Measurements from ENCODE around the gene SECISBP2.

The SECISBP2 gene

DNA sequence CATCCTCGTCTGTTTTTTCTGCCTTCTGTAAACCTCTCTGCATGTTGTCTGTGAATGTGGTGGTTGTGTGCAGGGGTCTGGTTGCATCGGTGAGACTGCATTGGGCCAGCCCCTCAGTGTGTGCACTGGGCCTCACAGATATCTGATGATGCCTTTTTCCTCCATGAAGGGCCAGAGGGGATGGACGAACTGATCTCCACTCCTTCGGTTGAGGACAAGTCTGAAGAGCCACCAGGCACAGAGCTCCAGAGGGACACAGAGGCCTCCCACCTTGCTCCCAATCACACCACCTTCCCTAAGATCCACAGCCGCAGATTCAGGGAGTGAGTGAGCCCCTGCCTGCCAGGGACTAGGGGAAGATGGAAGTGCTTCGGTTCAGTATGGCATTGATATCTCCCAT is 31.3 kb downstream of the SECISBP2 start:
- no peak for DNase-seq

DNA sequence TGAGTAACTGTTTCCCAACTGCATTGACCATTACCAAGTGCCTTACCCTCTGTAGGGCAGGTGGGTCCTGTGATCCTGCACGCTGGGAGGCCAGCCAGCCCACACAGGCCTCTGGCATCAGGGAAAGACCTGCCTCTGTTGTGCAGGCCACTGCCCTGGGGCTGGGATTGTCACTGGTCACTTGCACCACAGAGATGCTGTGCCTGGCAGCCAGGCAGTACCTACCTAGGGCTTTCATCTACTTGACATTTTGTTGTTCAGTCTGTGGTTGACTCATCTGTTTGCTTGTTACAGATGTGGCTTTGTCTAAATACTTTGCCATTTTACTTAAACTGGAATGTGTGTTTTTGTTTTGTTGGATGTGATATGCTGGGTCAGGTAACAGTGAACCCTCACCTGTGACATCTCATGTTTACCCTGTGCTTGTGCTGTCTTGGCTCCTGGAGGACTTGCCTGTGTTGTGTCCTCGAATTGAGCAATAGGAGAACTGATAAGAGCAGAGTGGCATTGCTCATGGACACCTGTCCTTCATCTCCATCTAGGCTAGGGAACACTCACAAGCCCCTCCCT is 32.8 kb downstream of the SECISBP2 start:
- no peak for DNase-seq

DNA sequence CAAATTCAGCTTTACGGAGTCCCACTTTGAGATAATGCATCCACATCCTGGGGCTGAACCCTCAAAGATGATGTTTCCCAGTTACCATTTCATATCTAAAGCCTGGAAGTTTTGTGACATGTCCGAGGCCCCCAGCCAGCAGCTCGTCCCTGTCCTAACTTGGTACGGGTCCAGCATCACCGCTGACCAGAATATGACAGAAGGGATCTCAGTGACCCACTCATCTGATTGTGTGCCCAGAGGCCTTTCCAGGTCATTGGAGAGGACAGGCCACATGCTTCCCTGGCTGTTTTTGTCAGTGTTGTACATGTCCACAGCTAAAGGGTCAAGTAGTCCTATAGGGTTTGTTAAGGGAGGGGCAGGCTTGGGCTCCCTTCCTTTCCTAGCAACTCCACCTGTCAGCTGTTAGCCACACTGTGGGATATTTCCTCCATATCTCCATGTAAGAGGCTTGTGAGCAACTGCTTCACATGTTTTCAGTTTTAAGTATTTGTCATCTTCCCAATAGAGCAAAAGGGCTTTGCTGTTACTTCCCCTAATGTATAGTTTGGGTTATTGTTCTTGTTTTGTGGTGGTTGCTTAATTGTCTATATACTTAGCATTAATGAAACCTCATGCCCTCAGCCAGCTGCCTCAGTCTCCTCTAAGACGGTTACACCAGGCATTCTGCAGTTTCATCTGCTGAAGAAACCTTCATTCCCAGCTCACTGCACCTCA is 33.4 kb downstream of the SECISBP2 start:
- no peak for DNase-seq

DNA sequence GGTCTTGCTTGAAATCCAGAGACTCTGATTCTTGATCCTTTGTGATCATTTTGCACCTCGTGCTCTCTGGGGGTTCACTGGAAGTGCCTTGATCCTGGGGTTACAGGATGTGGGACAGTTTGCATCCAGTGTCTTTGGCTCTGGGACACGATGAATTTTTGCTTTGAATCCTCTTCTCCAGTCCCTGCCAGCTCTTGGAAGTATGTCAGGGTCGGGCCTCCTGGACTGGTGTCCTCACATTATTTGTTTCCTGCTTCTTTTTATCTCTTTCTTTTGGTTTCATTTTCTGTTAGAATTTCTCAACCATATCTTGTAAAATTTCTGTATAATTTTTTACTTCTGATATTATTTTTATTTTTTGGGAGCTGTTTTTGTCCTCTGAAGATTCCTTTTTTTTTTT is 34.2 kb downstream of the SECISBP2 start:
- DNase-seq: no peak

DNA sequence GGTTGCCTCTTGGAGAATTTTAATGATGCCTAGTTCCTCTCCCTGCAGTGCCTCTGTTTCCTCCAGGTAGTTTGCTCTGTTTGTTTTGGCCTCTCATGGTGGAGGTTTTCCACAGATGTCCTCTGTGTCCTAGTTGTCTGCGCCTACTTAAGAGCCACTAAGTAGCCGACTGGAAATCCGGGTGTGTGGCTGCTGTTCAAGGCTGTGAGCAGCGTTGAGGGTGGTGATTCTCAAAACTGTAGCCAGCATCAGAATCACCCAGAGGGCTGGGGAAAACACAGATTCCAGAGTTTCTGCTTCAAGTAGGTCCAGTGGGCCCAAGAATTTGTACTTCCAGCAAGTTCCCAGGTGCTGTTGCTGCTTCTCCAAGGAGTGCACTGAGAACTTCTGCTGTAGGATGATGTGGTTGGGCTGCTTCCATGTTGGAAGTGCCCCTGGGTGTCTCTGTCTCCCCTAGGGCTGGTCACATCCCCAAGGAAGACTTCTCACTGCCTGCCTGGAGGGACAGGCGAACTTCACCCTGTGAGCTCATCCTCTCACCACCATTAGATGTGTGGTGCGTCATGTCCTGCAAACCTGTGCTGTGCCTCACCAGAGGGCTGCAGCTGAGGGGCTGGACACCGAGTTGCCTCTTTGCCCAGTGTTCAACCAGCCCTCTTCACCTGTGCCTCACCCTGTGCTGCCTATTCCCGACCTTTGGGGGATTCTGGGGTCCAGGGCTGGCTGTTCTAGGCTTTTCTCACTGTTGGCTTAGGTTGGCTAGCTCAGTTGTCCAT is 34.8 kb downstream of the SECISBP2 start:
- no peak for DNase-seq

DNA sequence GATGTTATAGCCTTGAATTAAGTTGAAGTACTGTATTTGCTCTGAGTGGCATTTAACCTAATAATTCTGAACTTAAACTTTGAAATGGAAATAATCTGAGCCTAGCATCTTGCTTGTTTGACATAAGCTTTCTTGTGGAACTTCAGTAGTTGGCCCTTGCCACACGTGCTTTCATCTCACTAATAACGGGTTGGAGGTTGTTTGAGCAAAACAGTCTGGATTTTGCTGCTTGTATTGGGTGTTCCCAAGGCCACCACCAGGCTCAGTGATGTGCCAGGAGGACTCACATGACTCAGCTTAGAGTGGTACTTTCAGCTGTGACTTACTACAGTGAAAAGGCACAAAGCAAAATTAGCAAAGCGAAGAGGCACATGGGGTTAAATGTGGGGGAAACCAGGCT is 35.7 kb downstream of the SECISBP2 start:
- DNase-seq: no peak

GRCh38 chr9:89354471-89354870 is 36.2 kb downstream of the SECISBP2 start:
- DNase-seq: no peak

GRCh38 chr9:89356782-89357181 is 38.5 kb downstream of the SECISBP2 start:
- no peak for DNase-seq

GRCh38 chr9:89357331-89358197 is 39.3 kb downstream of the SECISBP2 start:
- no peak for DNase-seq

DNA sequence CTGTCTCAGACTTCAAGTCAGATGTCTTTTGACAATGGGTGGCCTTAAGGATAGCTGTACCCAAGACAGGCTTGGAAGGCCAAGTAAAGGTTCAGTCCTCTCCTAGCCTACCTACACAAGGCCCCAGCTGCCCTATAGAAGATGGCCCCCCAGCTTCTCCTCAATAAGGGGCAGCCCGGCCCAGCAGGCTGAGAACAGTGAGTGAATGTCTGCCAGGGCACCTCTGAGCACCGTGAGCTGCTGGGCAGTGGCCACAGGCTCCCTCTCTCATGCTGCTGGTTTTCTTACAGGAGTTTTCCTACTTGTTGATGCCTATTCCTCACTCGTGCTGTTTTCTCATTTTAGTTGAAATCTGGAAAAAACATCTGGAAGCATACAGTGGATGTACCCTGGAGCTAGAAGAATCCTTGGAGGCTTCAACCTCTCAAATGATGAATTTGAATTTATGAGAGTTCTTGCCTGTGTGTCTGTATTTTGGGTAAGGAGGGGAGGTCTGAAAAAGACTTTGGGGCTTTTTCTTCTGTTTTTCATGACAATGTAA is 40.1 kb downstream of the SECISBP2 start:
- DNase-seq: no peak

DNA sequence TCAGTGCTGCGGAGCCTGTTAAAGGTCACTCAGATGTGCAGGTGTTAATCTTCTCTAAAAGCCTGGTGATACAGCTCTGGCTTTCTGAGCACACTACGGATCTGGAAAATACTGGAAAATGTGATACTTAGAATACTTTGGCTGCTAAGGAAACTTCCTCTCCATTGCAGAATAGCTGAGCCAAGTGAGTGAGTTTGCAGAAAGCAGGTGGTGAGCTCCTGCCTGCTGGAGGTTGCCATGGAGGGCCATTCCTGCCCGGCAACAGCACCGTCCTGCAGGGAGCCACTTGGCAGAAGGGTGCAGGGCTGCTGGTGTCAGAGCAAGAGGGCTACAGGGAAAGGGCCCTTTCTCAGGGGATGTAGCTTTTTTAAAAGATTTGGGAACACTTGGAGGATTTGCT is 40.7 kb downstream of the SECISBP2 start:
- no peak for DNase-seq

DNA sequence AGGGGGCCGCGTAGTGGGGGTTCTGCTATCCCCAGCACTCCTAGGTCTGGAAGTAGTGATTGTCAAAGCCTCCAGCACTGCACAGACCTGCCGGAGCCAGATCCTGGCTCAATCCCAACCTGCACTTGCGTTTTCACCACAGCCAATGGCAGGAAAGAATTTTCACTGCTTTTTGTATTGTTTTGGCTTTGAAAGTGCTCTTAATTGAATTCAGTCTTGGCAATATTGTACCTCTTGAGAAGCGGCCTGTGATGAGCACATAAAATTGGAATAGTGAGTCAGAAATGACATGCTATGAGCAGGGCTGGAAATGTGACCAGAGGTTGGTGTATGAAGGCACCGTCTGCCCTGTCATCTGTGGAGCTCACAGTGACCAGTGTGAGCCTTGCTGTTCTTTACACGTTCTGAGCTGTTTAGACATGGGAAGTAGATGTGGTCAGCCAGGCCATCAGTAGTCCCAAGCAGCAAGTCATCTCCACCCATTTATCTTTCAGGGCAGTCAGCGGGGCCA is 41.5 kb downstream of the SECISBP2 start:
- no peak for DNase-seq

GRCh38 chr9:89360465-89360864 is 42.2 kb downstream of the SECISBP2 start:
- DNase-seq: no peak

DNA sequence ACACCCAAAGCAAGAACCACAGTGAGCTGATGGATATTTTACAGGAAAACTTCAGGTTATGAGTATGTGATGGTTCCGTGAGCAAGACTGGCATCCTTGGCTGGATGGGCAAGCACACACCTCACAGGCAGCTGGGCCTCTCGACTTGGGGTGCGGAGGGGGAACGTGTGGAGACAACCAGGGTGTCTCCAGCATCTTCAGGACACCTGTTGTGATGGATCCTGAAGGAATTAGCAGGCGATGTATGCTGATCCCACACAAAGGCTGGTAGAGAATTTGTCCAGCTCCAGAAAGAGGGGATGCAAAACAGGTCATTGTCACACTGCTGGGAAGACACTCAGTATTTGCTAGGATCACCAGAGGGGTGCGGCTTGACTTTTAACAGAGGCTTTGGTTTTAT is 42.7 kb downstream of the SECISBP2 start:
- no peak for DNase-seq

GRCh38 chr9:89361816-89362646 is 43.7 kb downstream of the SECISBP2 start:
- no peak for DNase-seq

GRCh38 chr9:89362647-89363310 is 44.5 kb downstream of the SECISBP2 start:
- no peak for DNase-seq

GRCh38 chr9:89363311-89363670 is 45.0 kb downstream of the SECISBP2 start:
- DNase-seq: no peak

- DNase-seq: no peak
These were observed 45.8 kb downstream of the SECISBP2 start for GRCh38 chr9:89363921-89364665.

DNA sequence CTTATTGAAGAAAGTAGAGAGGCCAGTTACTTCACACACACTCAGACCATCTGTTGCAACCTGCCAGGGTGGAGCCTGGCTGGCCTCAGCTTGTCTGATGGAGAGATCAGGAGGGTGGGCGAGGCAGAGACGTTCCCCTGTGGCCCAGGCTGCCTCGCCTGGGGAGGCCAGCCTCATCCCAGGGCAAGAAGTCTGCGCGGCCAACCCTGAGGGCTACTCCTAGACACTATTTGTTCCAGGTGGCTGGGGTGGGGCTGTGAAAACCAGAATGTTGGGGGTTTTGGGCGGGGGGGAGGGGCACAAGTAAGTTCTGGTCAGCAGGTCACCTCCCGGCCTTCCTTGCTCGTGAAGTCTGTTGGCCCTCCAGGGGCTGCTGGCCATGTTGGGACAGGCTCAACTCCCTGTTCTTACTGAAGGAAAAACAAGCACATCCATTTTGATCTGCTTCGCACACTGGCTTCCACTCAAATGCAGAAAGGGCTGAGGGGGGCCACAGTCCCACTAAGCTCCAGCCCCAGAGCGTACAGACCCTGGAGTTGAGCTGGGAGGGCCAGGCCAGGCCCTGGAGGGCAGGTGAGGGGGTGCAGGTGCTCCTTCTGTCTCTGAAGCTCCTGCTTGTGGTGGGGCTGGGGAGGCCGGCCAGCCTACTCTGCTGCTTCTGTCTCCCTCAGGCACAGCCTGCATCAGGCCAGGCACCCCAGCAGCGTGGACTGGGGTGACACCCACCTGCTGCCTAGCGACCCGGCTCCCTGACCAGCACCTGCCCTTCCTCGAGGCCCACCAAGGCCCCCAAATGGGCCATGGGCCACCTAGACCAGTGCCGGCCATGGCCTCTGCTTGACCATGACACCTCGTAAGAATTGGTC is 46.6 kb downstream of the SECISBP2 start:
- DNase-seq: no peak

Measured in retina (tissue), 1 donor.